Stimulated activated CD8-positive, alpha-beta memory T cell treated with anti-CD3 and anti-CD28 coated beads, Interleukin-4, amount 100 ng/mL, for 1 hour (primary cell): ENCODE measurements around the gene EXTL1.

Experiments
- DNase-seq, 2 donors: peaks; one replicate each; pipeline ENCODE4 v3.0.0-alpha.2; 2020; ENCODE audit warnings: low read depth in 2 of 2, low spot score in 1 of 2

Gene EXTL1

DNA sequence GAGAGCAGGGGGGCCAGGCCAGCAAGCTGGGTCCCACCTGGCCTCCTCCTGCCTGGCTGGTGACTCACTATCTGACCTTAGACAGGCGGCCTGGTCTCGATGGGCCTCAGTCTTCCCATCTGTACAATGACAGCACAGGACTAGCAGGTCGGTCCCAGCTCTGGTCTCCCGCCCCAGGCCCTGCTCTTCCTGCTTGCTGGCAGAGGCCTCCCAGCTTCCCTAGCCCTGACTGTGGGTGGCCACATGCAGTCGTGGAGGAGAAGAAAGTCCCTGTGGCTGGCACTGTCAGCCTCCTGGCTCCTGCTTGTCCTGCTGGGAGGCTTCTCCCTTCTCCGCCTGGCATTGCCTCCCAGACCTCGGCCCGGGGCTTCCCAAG lies 817 bp downstream of the EXTL1 start:
- no peak for DNase-seq

DNA sequence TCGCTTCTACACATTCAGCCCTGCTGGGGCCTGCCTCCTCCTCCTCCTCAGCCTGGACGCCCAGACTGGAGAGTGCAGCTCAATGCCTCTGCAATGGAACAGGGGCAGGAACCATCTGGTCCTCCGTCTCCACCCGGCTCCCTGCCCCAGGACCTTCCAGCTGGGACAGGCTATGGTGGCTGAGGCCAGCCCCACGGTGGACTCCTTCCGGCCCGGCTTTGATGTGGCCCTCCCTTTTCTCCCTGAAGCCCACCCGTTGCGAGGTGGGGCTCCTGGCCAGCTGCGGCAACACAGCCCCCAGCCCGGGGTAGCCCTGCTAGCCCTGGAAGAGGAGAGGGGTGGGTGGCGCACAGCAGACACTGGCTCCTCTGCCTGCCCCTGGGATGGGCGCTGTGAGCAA lies 1.4 kb downstream of the EXTL1 start:
- DNase-seq = no peak

DNA sequence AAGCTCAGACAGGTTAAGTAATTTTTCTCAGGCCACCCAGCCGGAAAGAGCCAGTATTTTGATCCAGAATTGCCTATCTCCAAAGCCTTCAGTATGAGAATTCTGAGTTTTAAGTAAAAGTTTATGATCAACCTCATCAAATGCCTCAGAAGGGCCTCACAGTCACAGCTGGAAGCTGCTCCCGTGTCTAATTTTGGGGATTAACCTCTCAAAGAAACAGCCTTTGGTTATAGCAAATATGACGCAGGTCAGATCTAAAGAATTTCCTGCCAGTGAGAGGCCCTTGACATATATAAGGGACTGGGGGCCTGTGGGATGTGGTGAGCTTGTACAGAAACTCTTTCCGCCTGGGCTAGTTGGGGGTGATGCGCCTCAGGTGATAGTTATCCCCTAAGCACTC lies 2.3 kb downstream of the EXTL1 start:
- DNase-seq = no peak

DNA sequence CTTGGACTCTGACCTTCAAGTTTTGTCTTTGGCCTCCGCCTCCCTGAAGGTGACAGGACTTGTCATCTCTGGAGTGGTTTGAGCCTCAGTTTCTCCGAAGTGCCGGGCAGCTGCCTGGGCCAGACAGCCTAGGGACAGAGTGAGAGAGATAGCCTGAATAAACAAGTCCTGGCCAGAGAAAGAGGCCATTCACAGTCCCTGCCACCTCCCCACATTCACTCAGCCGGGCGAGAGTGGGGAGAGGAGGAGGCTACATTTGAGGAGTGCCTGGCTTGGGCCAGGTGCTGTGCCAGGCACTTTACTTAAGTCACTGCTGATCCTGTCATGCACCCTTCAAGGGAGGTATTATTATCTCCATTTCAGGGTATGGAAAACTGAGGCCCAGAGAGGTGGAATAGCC lies 3.5 kb downstream of the EXTL1 start:
- DNase-seq = no peak

DNA sequence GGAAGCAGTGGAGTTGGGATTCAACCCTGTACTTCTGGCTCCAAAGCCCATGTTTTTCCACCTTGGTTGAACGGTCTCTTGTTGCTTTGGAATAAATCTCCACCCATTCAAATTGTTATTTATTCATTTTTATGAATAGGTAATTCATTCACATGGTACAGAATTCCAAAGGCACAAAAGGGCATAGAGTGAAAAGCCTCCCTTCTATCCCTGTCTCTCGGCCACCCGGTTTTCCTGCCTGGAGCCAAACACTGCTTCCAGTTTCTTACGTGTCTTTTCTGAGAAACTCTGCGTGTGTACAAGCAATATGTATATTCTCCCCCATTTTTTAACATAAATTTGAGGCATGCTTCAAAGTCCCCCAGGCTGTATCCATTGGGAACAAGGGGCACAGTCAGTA lies 3.9 kb downstream of the EXTL1 start:
- DNase-seq = no peak

DNA sequence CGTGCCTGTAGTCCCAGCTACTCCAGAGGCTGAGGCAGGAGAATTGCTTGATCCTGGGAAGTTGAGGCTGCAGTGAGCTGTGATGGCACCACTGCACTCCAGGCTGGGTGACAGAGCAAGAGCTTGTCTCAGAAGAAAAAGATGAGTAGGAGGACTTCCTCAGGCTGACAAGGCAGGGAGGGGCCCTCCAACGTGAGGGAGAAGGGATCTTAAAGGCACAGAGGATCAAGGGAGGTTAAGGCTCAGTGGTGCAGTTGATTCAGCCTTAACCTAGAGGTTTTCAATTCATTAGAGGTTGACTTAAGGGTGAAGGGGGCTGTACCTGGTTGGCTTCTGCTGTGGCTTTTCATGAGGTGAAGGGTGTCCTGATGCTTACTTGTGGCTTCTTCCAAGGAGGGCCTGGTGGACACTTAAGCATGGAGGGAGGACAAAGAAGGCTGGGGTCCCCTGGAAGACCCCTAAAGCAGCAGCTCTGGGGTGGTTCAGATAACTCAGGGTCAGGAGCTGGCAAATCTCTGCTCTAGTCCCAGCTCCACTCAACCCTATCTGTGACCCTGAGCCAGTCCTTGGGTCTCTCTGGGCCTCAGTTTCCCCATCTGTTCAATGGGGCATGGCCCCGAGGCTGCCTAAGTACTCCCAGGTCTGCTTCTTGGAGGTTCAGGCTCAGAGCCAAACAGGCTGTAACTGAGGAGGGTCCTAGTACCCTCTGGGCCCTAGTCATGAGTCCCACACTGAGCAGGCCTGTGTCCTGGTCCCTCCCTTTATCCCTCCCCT lies 6.3 kb downstream of the EXTL1 start:
- no peak for DNase-seq

DNA sequence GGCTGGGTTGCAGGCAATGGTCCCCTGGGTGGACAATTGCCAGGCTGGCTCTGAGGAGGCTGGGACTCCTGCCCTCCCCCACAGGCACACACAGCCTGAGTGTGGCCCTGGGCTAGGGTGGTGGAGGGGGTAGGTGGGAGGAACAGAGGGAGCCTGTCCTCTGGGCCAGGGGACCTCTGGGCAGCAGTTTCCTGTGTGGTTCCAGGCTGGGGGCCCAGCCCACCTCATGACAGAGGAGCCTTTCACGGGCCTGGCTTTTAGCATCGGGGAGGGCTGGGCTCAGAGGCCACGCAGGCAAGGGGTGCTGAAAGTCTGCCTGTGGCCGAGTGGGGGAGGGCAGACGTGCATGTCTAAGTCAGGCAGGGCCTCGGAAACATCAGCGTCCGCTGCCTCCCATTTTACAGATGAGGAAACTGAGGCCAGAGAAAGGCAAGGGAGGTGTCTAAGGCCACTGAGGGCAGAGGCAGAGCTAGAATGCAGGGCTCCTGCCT lies 7.0 kb downstream of the EXTL1 start:
- no peak for DNase-seq

DNA sequence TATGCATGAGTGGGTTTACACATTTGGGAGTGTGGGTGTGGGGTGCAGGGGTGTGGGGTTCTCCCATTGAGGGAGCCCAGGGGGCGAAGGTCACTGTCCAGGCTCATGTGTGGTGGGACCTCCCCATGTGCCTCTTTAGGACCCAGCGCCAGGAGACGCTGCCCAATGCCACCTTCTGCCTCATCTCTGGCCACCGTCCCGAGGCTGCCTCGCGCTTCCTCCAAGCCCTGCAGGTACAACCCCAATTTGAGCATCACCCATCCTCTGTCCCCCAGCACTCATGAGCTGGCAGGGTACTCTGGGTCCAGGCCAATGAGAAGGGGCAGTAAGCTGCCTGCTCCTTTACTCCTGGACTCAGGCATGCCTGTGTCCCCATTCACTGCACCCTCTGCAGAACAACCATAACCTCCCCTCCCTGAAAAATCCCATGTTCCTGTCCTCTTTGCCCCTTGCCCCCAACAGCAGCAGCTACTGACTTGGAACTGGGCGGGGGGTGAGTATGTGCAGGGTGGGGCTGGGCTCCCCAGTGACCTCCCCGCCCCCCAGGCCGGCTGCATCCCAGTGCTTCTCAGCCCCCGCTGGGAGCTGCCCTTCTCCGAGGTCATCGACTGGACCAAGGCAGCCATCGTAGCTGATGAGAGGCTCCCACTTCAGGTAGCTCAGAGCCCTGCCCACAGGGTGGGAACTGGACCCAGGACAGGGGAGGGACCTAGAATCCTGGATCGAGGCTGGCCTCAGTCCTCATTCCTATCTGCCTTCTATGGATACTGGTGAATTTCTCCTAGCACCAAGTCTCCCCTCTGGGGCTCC lies 7.7 kb downstream of the EXTL1 start:
- no peak for DNase-seq

DNA sequence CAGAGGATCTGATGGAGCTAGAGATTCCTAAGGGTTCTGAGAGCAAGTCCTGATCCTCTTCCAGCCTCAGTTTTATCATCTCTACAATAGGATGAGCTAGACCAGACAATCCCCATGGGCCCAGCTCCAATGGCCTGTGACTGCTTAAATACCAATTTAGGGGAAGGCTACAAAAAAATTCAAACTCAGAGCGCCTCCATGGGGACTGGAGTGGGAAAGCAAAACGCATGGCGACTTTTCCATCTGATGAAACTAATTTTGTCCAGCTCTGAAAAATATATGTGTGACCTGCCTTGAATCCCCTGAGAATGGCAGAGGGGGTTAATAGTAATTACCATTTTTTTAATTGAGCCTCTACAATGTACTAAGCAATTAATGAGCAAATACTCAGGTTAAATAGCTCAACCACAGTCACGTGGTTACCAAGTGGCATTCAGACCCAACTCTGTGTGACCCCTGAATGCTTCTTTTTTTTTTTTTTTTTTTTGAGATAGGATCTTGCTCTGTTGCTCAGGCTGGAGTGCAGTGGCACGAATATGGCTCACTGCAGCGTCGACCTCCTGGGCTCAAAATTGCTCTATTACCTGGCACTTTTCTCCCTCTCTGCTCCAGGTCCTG lies 8.4 kb downstream of the EXTL1 start:
- no peak for DNase-seq

DNA sequence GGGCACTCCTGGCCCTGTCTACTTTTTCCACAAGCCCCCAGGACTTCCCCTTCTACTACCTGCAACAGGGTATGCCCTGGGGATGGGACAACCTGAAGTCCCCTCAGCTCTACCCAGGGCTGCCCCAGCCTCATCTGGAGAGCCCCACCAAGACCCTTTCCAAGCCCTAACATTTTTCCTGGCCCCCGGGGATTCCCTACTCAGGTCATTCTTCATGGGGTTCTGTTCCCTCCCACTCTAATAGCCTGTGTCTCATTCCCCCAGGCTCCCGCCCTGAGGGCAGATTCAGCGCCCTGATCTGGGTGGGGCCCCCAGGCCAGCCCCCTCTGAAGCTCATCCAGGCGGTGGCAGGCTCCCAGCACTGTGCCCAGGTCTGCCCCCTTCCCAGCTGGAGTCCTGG lies 9.6 kb downstream of the EXTL1 start:
- DNase-seq = no peak

DNA sequence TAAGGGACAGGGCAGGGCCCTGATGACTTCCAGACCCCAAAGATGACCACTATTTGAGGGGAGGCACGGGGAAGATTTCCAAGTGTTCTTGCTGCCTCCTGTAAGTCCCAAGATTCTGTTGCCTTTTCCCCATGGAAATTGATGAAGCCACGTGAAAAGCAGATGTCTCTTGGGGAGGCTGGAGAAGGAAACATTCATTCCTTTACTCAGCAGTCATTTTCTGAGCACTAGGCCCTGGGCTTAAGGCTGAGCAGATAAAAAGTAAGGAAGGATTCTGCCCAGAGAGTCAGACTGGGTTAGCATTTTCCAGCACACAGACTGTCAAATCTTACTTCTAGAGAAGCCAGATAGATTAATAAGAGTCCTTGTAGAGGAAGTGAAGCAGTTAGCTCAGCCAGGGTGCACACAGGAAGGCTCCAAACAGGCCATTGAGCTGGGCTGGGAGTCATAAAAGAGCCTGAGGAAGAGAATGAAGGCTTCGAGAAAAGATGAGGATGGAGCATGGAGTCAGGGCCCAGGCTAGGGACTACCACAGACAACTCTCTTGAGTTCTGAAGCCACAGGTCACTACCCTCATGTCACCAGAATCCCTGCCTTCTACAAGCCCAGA lies 10.1 kb downstream of the EXTL1 start:
- no peak for DNase-seq

DNA sequence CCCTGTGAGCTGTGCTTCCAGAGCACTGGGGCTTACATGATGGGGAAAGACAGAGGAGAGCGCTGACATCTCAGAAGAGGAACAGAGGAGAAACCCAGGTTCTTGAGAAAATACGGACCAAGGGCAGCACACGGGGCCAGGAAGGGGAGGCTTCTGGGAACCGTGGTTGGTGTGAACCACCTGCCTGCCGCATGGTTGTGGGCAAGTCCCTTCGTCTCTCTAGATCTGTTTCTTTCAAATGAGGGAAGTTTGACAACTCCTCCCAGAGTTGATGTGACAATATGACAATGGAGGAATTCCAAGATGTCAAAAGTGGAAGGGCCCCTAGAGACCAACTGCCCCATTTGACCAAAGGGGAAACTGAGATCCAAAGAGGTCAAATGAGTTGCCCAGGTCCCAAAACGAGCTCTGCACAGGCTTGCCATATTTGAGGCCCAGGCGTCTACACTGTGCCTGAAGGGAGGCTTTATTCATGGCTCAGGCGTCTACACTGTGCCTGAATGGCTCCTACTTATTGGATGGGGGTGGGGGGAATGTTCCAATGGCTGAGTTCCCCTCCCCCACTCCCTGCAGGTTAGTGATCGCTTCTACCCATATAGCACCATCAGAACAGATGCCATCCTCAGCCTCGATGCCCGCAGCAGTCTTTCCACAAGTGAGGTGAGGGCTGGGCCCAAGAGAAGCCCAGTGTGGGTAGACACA lies 11.2 kb downstream of the EXTL1 start:
- no peak for DNase-seq

DNA sequence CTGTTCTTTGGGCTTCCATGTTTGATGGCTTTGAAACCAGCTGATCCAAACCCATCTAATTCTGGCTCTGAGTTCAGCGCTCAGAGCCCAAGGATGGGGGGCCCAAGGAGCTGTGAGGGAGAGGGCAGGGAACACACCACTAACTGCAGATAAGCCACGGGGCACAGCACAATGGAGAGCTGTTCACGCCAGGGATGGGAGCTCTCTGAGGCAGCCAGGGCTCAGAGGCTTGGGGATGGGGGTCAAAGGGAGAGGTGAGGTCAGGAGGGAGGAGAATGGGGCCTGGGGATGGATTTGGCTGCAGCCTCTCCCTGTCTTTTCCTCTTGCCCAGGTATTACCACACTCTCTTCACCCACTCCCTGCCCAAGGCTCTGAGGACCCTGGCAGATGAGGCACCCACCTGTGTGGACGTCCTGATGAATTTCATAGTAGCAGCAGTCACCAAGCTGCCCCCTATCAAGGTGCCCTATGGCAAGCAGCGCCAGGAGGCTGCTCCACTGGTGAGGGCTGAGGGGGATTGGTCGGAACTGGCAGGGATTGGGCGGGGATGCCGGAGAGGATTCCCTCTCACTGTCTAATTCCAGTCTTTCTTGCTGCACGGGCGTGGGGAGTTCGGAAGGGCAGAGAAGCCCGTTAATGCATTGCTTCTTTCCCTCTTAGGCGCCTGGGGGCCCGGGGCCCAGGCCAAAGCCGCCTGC lies 13.1 kb downstream of the EXTL1 start:
- DNase-seq = no peak

DNA sequence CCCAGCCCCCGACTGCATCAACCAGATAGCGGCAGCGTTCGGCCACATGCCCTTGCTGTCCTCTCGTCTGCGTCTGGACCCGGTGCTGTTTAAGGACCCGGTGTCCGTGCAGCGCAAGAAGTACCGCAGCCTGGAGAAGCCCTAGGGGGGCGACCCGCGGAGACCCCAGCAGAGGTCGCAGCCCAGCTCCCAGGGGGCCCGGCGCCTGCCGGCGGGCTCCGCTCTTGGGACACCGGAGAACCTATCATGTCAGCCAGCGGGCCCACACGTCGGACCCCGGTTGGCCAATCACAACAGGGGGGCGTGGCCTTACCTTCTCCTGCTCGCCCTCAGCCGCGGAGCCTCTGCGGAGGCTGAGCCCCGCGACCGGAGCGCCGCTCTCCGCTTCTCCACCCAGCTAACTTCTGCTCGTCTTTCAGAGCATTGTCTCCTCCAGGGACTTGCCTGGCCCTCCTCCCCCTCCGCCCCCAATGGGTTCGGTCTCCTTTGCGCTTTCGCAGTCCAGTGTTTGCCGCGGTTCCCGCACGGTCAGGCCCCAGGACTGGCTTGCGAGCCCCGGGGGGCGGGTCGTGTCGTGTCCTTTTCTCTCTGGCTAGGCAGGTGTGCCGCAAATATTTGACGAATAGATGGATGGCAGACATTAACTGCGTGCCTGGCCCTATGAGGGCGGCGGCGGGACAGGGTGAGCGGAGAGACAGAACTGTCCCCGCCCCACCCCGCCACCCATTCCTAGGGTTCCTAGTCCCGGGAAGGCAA lies 13.8 kb downstream of the EXTL1 start:
- peak; percentile 84 to 85 for DNase-seq

DNA sequence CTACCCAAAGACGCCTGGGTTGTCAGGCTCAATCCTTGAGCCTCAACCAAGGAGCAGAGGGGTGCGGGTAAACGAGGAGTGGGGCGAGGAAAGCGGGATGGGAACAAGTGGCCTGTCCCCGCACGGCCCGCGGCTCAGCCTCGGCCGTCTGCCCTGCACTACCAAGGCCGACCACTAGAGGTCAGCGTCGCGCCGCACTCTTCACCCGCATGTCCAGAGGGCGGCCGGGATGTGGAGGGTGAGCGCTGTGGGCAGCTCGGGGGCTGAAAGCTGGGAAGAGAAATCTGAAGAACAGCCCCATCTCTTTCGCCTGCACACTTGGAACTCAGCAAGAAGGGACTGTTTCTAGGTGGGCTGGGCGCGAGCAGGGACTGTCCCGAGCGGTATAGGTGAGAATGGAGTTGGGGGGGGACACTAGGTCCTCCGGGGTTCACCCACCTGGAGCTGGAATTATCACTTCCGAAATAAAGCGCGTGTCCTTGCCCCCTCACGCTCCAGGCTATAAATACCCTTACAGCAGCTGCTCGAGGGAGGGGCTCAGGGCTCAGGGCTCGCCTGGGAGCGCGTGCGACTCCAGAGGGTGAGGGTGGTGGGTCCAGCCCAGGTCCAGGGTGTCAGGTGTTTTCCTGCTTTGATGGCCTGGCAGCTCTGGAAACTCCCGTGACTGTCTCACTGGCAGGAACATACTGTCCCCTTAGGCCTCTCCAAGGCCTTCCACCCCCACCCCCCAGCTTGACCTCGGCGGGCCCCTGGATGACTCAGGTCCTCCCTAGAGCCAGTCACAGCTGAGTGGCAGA lies 14.6 kb downstream of the EXTL1 start:
- DNase-seq = peak; percentile 45 to 56

DNA sequence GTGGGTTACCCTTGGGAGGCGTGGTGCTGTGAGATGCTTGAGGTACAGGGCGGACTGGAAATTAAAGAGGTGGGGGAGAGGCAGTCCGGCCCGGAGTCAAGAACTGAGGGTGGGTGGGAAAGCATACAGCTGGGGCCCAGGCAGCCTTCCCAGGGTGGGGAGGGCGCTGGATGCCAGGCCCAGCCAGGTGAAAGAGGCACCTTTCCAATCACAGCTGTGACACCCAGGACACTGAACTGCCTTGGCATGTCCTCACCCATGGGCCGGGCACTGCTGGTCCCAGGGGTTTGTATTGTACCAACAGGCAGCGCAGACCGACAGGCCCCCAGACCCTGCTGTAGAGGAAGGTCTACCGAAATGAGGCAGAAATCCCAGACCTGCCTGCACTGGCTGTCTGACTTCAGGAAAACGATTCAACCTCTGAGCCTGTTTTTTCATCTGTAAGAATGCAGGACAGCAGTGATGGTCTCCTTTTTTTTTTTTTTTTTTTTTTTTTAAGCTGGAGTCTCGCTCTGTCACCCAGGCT lies 15.2 kb downstream of the EXTL1 start:
- DNase-seq = no peak

DNA sequence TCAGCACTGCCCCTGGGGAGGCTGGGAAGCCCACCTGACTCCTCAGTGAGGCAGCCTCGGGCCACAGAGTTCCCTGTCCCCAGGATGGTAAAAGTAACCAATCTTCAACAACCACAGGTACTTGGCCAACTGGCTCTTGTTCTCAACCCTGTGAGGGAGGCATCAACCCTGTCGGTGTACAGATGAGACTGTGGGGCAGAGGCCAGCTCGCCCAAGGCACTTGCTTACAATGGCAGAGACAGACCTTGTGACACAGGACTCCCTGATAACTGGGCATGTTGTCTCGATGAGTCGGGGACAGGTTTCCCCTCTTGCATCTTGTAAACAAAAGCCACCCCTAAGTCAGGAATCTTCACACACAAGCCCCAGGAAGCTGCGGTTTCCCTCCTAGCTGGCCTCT lies 16.3 kb downstream of the EXTL1 start:
- no peak for DNase-seq

DNA sequence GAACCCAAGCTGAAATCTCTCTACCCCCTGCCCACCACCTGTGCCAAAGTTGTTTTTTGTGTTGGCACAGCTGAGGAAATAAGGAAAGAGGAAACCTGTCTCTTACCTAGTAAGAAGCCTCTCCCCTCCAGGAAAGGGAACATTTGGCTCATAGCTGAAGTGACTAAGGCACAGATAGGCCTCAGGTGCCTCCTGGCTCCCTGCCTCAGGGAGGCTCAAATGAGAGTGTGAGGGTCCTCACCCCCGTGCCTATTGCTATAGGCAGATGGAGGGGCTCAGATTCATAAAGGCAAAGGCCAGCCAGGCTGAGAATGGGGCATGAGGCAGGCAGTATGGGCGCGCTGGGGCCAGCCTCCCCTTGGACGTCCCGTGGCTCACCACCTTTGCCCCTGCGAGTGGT lies 16.9 kb downstream of the EXTL1 start:
- no peak for DNase-seq

DNA sequence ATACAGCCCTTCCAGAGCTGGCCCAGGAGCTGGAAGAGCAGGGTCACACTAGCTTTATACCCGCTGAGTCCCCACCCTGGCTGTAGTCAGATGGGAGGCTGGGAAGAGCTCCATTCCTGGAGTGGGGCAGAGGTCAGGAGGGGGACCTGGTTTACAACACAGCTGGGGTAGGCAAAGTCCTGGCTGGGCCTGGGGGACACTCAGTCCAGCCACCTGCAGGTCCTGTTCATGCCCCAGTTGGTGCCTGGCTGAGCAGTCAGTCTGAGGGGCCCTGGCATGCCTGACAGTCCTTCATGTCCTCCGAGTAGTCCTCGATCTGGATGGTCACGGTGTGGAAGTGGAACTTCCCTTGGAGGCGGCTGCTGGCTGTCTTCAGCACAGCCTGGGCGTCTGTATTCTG lies 17.3 kb downstream of the EXTL1 start:
- no peak for DNase-seq
